Brain microvascular endothelial cell (primary cell): ENCODE results near the gene KCNMA1.

Experiments
- DNase-seq: peaks from one replicate; pipeline ENCODE4 v3.0.0-alpha.2; 2020
- H3K27ac ChIP-seq: fragments of 250-450 bp; sonication (Bioruptor Pico); 2 replicates; pipeline ENCODE4 v1.5.1; 2020; ENCODE audit warnings: mild to moderate bottlenecking, moderate library complexity
- H3K27me3 ChIP-seq: fragments of 250-450 bp; sonication (Bioruptor Pico); replicated peaks from 2 replicates; pipeline ENCODE4 v1.5.1; 2020; ENCODE audit warnings: mild to moderate bottlenecking
- H3K36me3 ChIP-seq: fragments of 250-450 bp; sonication (Bioruptor Pico); replicated peaks from 2 replicates; pipeline ENCODE4 v1.5.1; 2020; ENCODE audit warnings: mild to moderate bottlenecking
- H3K4me3 ChIP-seq: 2 replicates; pipeline ENCODE4 v1.5.1; 2011; ENCODE audit warnings: low read depth, mild to moderate bottlenecking, control low read depth, low read length, moderate library complexity
- in situ Hi-C: cut with HindIII; loops from 2 replicates; pipeline ENCODE4 v1.10.0; 2017; ENCODE audit warnings: low sequenced_read_pairs, low pct_ligation_motif_present
- TF ChIP-seq, protein P1 (sequence below): IDR thresholded peaks from 2 replicates; pipeline ENCODE4 v1.5.1; 2011; ENCODE audit warnings: low read depth, mild to moderate bottlenecking, moderate library complexity, low read length, control low read depth, inconsistent platforms; ENCODE audit errors: missing control alignments

Gene KCNMA1

DNA sequence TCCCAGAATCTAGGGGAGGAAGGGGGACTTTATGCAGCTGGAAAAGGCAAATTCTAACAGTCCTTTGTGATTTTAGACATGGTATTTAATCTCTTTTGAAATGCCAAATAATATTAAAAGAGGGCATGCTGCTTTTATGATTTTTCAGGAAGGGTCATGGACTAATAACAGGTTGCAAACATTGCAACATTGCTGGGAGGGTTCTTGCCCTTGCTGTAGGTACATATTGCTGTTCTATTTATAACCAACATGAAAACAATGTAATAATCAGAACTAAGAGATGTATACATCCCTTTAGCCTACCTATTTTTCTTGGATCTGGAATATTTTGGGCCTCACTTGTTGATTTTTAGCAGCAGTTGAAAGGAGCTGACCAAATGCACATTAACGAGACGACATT lies 411.6 kb downstream of the KCNMA1 start:
- in situ Hi-C loops = no loop called here

DNA sequence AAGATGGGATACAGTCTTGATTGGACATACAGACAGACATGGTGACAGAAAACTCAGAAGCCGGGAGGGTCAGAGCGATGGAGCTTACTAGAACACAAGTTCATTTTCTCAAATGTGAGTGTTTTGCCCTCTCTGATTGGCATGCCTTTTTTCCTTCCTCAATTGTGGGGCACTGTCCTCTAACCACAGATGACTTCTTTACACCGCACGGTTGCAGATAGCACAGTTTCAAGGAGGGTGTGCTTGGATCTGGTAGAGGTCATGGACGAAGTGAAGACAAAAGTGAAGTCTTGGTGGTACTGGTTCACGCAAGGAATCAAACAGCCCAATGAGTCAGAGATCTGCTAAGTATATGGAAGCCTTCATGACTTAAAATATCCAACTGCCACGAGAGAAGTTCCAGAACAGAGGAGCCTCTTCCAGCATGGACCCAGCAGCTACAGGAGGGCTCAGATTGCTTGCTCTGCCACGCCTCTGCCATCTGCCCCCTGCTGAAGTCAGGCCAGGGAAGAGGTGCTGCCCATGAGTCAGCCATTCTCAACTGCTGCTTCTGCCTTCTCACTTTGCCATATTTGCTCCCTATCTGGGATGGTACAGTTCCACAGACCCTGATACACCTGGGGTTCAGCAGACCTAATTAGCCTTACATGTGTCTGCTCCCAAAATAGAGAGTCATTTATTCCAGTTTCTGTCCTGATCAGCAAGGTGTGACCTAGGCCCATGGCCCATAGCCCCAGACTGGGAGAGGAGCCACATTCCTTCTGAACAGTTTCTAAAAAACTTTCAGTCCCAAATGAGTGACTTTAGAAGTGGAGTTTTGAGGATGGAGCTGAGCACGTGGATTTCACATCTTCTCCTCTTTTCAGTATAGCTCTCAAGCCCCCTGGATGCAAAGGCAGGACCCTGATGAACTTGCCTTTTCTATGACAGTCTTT lies 413.8 kb downstream of the KCNMA1 start:
- Histone ChIP-seq H3K27ac (no peak overlapping the region), H3K36me3 (no peaks in the 10 kb centered on the region), H3K4me3 (no peak overlapping the region), H3K27me3 (no peaks in the 10 kb centered on the region)
- no peak for DNase-seq
- TF ChIP-seq, protein P1, sequence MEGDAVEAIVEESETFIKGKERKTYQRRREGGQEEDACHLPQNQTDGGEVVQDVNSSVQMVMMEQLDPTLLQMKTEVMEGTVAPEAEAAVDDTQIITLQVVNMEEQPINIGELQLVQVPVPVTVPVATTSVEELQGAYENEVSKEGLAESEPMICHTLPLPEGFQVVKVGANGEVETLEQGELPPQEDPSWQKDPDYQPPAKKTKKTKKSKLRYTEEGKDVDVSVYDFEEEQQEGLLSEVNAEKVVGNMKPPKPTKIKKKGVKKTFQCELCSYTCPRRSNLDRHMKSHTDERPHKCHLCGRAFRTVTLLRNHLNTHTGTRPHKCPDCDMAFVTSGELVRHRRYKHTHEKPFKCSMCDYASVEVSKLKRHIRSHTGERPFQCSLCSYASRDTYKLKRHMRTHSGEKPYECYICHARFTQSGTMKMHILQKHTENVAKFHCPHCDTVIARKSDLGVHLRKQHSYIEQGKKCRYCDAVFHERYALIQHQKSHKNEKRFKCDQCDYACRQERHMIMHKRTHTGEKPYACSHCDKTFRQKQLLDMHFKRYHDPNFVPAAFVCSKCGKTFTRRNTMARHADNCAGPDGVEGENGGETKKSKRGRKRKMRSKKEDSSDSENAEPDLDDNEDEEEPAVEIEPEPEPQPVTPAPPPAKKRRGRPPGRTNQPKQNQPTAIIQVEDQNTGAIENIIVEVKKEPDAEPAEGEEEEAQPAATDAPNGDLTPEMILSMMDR = no peak
- in situ Hi-C loops = no loop called here

More for the DNA sequence above, 411.6 kb downstream of the KCNMA1 start:
- Histone ChIP-seq H3K27me3 (no peaks in the 10 kb centered on the region), H3K27ac (no peak overlapping the region), H3K36me3 (no peaks in the 10 kb centered on the region), H3K4me3 (no peak overlapping the region)
- TF ChIP-seq, protein P1 = no peak
- no peak for DNase-seq

DNA sequence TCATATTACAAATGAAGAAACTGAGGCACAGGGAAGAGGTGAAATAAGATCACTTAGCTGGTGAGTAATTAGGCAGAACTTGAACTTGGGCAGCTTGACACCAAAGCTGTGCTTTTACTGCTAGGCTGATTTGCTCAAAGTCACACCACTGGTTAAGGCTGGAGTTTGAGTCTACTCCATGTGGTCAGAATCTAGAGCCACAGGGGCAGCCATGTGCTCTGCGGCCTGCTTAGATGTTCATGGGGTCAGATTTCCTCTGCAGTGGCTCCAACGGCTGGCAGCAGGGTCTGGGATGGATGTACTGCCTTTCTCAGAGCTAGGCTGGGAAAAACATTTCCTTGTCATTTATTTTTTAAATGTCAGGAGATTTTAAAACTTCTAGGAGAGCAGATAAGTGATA lies 417.5 kb downstream of the KCNMA1 start:
- no peaks in the 10 kb centered on the region for H3K36me3 ChIP-seq
- H3K27me3 ChIP-seq = no peaks in the 10 kb centered on the region
- no peak overlapping the region for H3K4me3 ChIP-seq
- TF ChIP-seq, protein P1 = no peak
- H3K27ac ChIP-seq = no peak overlapping the region
- in situ Hi-C loops = no loop called here
- DNase-seq = no peak

DNA sequence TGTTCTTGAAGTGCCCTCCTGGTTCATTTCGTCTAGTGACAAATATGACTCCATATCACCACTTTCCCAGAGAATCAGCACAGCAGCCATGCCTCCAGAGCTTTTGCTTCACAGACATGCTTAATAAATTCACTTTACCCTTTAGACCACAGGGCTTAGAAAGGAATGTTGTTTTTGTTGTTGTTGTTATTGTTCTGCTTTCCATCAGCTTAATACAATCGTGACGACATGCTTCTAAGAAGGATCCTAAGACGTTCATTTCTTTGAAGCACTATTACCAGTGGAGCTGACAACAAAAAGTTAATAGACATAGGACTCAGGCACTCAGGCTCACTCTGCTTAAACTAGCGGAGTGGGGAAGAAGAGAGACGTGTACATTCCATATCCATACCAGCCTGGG lies 418.6 kb downstream of the KCNMA1 start:
- TF ChIP-seq, protein P1 = no peak
- DNase-seq = no peak
- in situ Hi-C loops = no loop called here

DNA sequence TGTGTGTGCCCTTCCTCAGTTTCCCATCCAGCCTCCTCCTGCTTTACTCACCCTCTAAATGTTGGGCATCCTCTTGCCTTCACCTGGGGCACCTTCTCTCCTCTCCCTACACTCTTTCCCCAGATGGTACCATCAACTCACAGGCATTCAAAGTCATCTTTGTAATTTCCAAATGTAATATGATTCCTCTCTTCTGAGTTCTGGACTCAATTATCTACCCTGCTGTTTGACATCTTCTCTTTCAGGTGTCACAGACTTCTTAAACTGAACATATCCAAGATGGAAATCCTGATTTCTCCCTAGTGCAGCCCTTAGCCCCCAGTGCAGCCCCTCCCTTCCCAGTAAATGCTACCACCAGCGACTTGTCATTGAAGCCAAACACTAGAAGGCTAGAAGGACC lies 422.8 kb downstream of the KCNMA1 start:
- H3K4me3 ChIP-seq = no peak overlapping the region
- no peaks in the 10 kb centered on the region for H3K27me3 ChIP-seq
- no peaks in the 10 kb centered on the region for H3K36me3 ChIP-seq
- no peak overlapping the region for H3K27ac ChIP-seq
- in situ Hi-C loops = no loop called here
- DNase-seq = no peak
- TF ChIP-seq, protein P1 = no peak

More for the DNA sequence above, 418.6 kb downstream of the KCNMA1 start:
- H3K36me3 ChIP-seq = no peaks in the 10 kb centered on the region
- H3K4me3 ChIP-seq = no peak overlapping the region
- H3K27me3 ChIP-seq = no peaks in the 10 kb centered on the region
- no peak overlapping the region for H3K27ac ChIP-seq

DNA sequence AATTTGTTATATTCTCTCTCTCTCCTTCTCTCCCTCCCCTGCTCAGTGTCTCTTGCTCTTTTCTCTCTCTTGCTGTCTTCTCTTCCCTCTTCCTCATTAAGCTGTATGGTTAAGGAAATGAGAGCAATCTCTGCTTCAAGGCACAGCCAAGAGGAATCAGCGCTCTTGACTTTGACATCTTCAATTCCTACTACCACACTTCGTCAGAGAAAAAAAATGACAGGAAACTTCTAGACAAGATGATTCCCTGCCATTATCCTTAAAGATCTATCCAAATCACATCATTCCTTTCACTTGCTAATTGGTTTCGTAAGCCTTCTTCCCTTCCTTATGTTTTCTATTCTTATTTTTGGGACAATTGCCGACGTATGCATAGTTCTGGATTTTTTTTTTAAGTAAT lies 425.0 kb downstream of the KCNMA1 start:
- Histone ChIP-seq H3K27me3 (no peaks in the 10 kb centered on the region), H3K4me3 (no peak overlapping the region), H3K36me3 (no peaks in the 10 kb centered on the region), H3K27ac (no peak overlapping the region)
- no peak for DNase-seq
- TF ChIP-seq, protein P1 = no peak
- in situ Hi-C loops = no loop called here
